GM12878 (cell line): ENCODE measurements around the gene MCOLN2. TPM values are rescaled to one million over a fixed set of nuclear protein-coding genes. Genes with fewer than 3 reads are reported as not detected.

Source experiments
- ATAC-seq: fragments of 200-7000 bp; cut with Tn5 transposase; 3 replicates; pipeline ENCODE4 v1.9.1; 2020; ENCODE audit warnings: mild to moderate bottlenecking, moderate library complexity
- BruUV-seq: library from RNA; stranded (reverse); fragments of 400-500 nt; replicated peaks from 2 replicates; lab custom pipeline; 2021; lab: Mats Ljungman, UMichigan
- CTCF ChIA-PET: fragments of 300-600 bp; sonication (Branson Sonifier 250); formaldehyde crosslinking; extraction: SDS; loops from one replicate; lab custom pipeline; 2021; ENCODE audit warnings: inconsistent platforms; lab: Yijun Ruan, JAX
- POLR2A ChIA-PET: fragments of 350-600 bp; formaldehyde crosslinking; extraction: SDS; loops from one replicate; lab custom pipeline; 2021; ENCODE audit warnings: inconsistent platforms; lab: Charles Lee
- RAD21 ChIA-PET: fragments of 300-600 bp; sonication (Branson Sonifier 250); formaldehyde crosslinking; loops from one replicate; lab custom pipeline; 2023; ENCODE audit warnings: antibody characterized with exemption; ENCODE audit not compliant: unreplicated experiment; lab: Charles Lee
- SMC1A ChIA-PET: fragments of 300-600 bp; sonication (Branson Sonifier 250); formaldehyde crosslinking; loops from one replicate; lab custom pipeline; 2023; ENCODE audit not compliant: unreplicated experiment, uncharacterized antibody; lab: Charles Lee
- DNase-seq: peaks from one replicate; pipeline ENCODE4 v3.0.0-alpha.2; 2011; ENCODE audit warnings: low read depth, low spot score
- FAIRE-seq: peaks from 3 replicates; lab custom pipeline; 2011; peaks lifted over from hg19 to GRCh38; lab: Jason Lieb, UNC
- H2AFZ ChIP-seq: 2 replicates; pipeline ENCODE4 v1.6.0; 2011; ENCODE audit warnings: low read depth, low read length, control low read depth; ENCODE audit not compliant: control insufficient read depth
- H3K27ac ChIP-seq: 2 replicates; pipeline ENCODE4 v1.5.1; 2011; ENCODE audit warnings: control low read depth; ENCODE audit not compliant: control insufficient read depth, insufficient read depth
- H3K27me3 ChIP-seq, 2 experiments: replicated peaks in 1 of 2; 2 replicates each; pipeline versions ENCODE4 v1.6.0 to v1.6.1; 2011; ENCODE audit warnings: low read length in 1 of 2; ENCODE audit not compliant: control insufficient read depth in 2 of 2, insufficient read depth in 2 of 2
- H3K36me3 ChIP-seq, 2 experiments: 2 replicates each; pipeline ENCODE4 v1.5.1; 2011; ENCODE audit warnings: low read length in 1 of 2; ENCODE audit not compliant: control insufficient read depth in 2 of 2, insufficient read depth in 2 of 2
- H3K4me1 ChIP-seq: 2 replicates; pipeline ENCODE4 v1.6.1; 2011; ENCODE audit warnings: mild to moderate bottlenecking, low read length, moderate library complexity, mixed read lengths; ENCODE audit not compliant: control insufficient read depth, insufficient read depth
- H3K4me2 ChIP-seq: 2 replicates; pipeline ENCODE4 v1.6.0; 2011; ENCODE audit warnings: control low read depth; ENCODE audit not compliant: control insufficient read depth, insufficient read depth
- H3K4me3 ChIP-seq: fragments of 200-600 bp; sonication (generic); 2 replicates; pipeline ENCODE4 v1.5.1; 2016
- H3K79me2 ChIP-seq: 2 replicates; pipeline ENCODE4 v1.6.0; 2011; ENCODE audit warnings: low read length; ENCODE audit not compliant: control insufficient read depth, insufficient read depth
- H3K9ac ChIP-seq: 2 replicates; pipeline ENCODE4 v1.8.0; 2011; ENCODE audit warnings: low read length, control low read depth, mixed read lengths; ENCODE audit not compliant: control insufficient read depth, insufficient read depth
- H3K9me3 ChIP-seq: replicated peaks from 3 replicates; pipeline ENCODE4 v1.5.1; 2011; ENCODE audit warnings: mild to moderate bottlenecking, low read length; ENCODE audit not compliant: control insufficient read depth, insufficient read depth
- H4K20me1 ChIP-seq: 2 replicates; pipeline ENCODE4 v1.6.0; 2011; ENCODE audit not compliant: control insufficient read depth, insufficient read depth
- E2F8 ChIP-seq: fragments of 450-650 bp; IDR thresholded peaks from 2 replicates; pipeline ENCODE4 v1.6.1; 2018; ENCODE audit warnings: mild to moderate bottlenecking, low read depth, moderate library complexity; ENCODE audit not compliant: partially characterized antibody
- ETV6 ChIP-seq, 2 experiments: fragments of 450-650 bp in 1 of 2; IDR thresholded peaks in 1 of 2; conservative IDR thresholded peaks in 1 of 2; 2 replicates each; pipeline ENCODE4 v1.6.1; 2014; ENCODE audit warnings: antibody characterized with exemption in 1 of 2, borderline replicate concordance in 1 of 2, low read depth in 1 of 2, mild to moderate bottlenecking in 1 of 2, moderate library complexity in 1 of 2
- GATAD2B ChIP-seq: fragments of 450-650 bp; conservative IDR thresholded peaks from 2 replicates; pipeline ENCODE4 v1.6.1; 2017; ENCODE audit warnings: low read depth, mild to moderate bottlenecking, moderate library complexity
- RAD51 ChIP-seq: fragments of 450-650 bp; IDR thresholded peaks from 2 replicates; pipeline ENCODE4 v1.6.1; 2016; ENCODE audit warnings: moderate library complexity, mild to moderate bottlenecking, inconsistent platforms
- SMAD5 ChIP-seq: IDR thresholded peaks from 2 replicates; pipeline ENCODE4 v1.6.1; 2016; ENCODE audit warnings: antibody characterized with exemption, low read depth
- SPI1 ChIP-seq: IDR thresholded peaks from 2 replicates; pipeline ENCODE4 v1.6.1; 2011; ENCODE audit warnings: low read depth, mild to moderate bottlenecking, low read length, moderate library complexity, borderline replicate concordance; ENCODE audit not compliant: insufficient read depth
- SUPT20H ChIP-seq: IDR thresholded peaks from 2 replicates; pipeline ENCODE4 v1.6.1; 2011; ENCODE audit warnings: low read depth, mild to moderate bottlenecking, low read length, moderate library complexity, borderline replicate concordance; ENCODE audit not compliant: control insufficient read depth
- TARDBP ChIP-seq: IDR thresholded peaks from 2 replicates; pipeline ENCODE4 v1.6.1; 2016; ENCODE audit warnings: borderline replicate concordance
- TCF3 ChIP-seq: IDR thresholded peaks from 2 replicates; pipeline ENCODE4 v1.6.1; 2012; ENCODE audit warnings: low read depth, mild to moderate bottlenecking, low read length, borderline replicate concordance; ENCODE audit not compliant: insufficient read depth
- ZNF384 ChIP-seq: IDR thresholded peaks from 2 replicates; pipeline ENCODE4 v1.6.1; 2012; ENCODE audit warnings: low read depth, mild to moderate bottlenecking, low read length, improper control_type of control experiment, borderline replicate concordance
- ZSCAN29 ChIP-seq: fragments of 450-650 bp; IDR thresholded peaks from 2 replicates; pipeline ENCODE4 v1.6.1; 2017; ENCODE audit warnings: mild to moderate bottlenecking, moderate library complexity
- WGBS: methylation state at CpG from one replicate; pipeline ENCODE4 v1.1.6; 2016; ENCODE audit warnings: low lambda C conversion rate; ENCODE audit not compliant: insufficient replicate concordance, insufficient coverage; ENCODE audit errors: missing lambda C conversion rate; 5-methylcytosine and 5-hydroxymethylcytosine counted together
- in situ Hi-C: fragments of 300-500 bp; cut with MboI; formaldehyde crosslinking; loops from 9 replicates; pipeline ENCODE4 v1.14.3; 2018; ENCODE audit warnings: mixed read lengths
- intact Hi-C: fragments of 100-400 bp; cut with micrococcal nuclease; formaldehyde crosslinking; loops from one replicate; pipeline ENCODE4 v1.14.2; 2022; ENCODE audit not compliant: unreplicated experiment
- polyA plus RNA-seq, 11 experiments: library from polyadenylated mRNA; depleted of rRNA in 4 of 11; unstranded in 6 of 11; stranded (reverse) in 5 of 11; fragments of >200 nt; fragmentation: Nextera tagmentation in 4 of 11; fragmentation: Illumina TruSeq in 1 of 11; extraction: Ambion mirVana in 4 of 11; extraction: Trizol in 1 of 11; gene quantifications; 1 replicate in 1 of 11; 2 replicates in 10 of 11; pipeline versions ENCODE4 v1.2.1 to v1.2.3, GENCODE V29; 2011 to 2016; ENCODE audit warnings: inconsistent platforms in 2 of 11, missing spikeins in 2 of 11, low read depth in 1 of 11
- total RNA-seq, 4 experiments: library from RNA; depleted of rRNA in 3 of 4; stranded (reverse); fragments of >200 nt in 3 of 4; fragmentation: Illumina TruSeq in 1 of 4; extraction: Trizol in 1 of 4; gene quantifications; 2 replicates each; pipeline versions ENCODE4 v1.2.1 to v1.2.3, GENCODE V29; 2013 to 2021

The MCOLN2 gene
- total and polyA plus RNA-seq, 10 of the 15 experiments (the other 5 are each of a cell fraction or from before 2014, with no cell fraction given), result 25.9 to 233 (median 109) TPM

GRCh38 chr1:84887261-84887934 lies 109.5 kb downstream of the MCOLN2 start (continued):
- no peak for TF ChIP-seq TCF3
- TF ChIP-seq GATAD2B, result no peak

- H3K79me2 ChIP-seq, result no peaks in the 10 kb centered on the region
- DNase-seq (no peak), FAIRE-seq (no peak), ATAC-seq (no peak)
- ChIA-PET POLR2A (no interaction called here), SMC1A (interaction anchor here (0.9 to 1.0 kb wide), 2 partner anchors 11 to 24 kb away, joined by 3 to 4 read pairs; no protein-coding TSS in a partner anchor), CTCF (interaction anchor here (1.1 kb wide), 1 partner anchor 142 kb away, joined by 3 read pairs; no protein-coding TSS in a partner anchor), RAD21 (no interaction called here)
- H3K36me3 ChIP-seq, result no peaks in the 10 kb centered on the region
- H3K4me1 ChIP-seq, result no peaks in the 10 kb centered on the region
- no peak overlapping the region for H3K9ac ChIP-seq
- no peak overlapping the region for H2AFZ ChIP-seq
- H3K27ac ChIP-seq, result no peak overlapping the region
- 29% methylated on average over 2 of the region's 2 CpGs for WGBS
- H3K4me2 ChIP-seq, result no peak overlapping the region
- intact Hi-C loops, result no loop called here
- in situ Hi-C loops, result no loop called here
- no peaks in the 10 kb centered on the region; the same call in 2 of the 3 replicates for H3K9me3 ChIP-seq
- no peaks in the 10 kb centered on the region for H4K20me1 ChIP-seq
- no peaks in the 10 kb centered on the region; a peak in 1 of 4 replicates for H3K27me3 ChIP-seq
- TF ChIP-seq ZNF384 (no peak), SMAD5 (no peak), ZSCAN29 (no peak), SUPT20H (no peak), E2F8 (no peak), TARDBP (no peak), ETV6 (conservative IDR thresholded peaks at IDR 0.05 in 1 of 2, IDR thresholded peaks at IDR 0.05 in 1 of 2; ENCODE audit: borderline replicate concordance in 1 of 2, low read depth in 1 of 2) (no peak), SPI1 (no peak), RAD51 (no peak)
- no peak overlapping the region for H3K4me3 ChIP-seq
- no TSS peak for BruUV-seq
Measured at GRCh38 chr1:84885469-84885868, 111.4 kb downstream of the MCOLN2 start.
